HG03135 (cell line): ENCODE data around the gene PSMD14.

Experiments used
- ATAC-seq: cut with Tn5 transposase; IDR thresholded peaks from one replicate; pipeline ENCODE4 v1.9.1; 2021; ENCODE audit warnings: mild to moderate bottlenecking, moderate library complexity; ENCODE audit not compliant: unreplicated experiment

Gene PSMD14

DNA sequence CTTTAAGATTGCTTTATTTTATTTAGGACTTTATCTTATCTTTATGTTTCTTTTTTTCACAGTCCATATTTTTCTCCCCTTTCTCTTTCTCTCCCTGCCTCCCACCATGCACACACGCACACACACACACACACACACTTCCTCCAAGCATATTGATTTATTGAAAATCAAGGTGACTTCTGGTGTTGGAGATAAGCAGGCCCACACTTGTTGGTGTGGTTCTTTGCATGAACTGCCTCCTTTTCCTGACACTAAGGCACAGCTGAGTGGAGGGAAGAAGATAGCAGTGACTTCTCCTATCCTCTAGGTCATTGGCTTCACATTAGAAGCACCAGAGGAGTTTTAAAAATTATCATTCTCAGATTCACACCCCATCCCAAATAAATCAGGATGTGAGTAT is 125.9 kb downstream of the PSMD14 start:
- ATAC-seq: no peak

DNA sequence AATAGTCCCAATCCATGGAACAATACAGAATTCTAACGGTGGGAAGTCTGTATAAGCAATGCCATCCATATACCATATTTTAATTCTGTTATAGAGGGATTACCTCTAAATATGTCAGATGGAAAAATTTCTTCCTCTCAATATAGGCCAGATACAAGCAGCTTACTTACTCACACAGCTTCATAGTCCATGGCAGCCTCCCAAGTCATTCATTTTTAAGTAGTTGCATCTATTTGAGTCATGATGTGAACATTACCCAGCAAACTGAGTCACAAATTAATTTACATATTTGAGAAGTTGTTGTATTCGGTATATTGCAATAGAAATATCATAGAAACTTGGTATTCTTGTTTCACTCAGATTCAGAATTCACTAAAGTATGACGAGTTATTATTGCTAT is 128.2 kb downstream of the PSMD14 start:
- ATAC-seq: no peak

DNA sequence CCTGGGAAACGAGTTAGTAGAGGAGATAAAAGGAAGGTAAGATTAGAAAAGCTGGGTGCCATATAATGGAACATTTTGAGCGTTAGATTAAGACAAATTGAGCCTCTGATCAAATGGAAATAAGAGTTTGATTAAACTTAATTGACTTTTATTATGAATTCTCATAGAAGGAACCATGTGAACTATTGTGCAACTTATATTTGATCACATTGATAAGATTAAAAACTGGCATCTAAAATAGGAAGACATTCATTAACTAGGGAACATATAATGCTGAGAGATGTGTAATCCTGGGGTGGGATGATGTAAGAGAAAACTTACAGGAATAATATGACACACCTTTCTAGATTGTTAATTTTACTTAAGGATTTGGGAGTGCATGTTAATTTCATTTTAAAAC is 130.4 kb downstream of the PSMD14 start:
- no peak for ATAC-seq

DNA sequence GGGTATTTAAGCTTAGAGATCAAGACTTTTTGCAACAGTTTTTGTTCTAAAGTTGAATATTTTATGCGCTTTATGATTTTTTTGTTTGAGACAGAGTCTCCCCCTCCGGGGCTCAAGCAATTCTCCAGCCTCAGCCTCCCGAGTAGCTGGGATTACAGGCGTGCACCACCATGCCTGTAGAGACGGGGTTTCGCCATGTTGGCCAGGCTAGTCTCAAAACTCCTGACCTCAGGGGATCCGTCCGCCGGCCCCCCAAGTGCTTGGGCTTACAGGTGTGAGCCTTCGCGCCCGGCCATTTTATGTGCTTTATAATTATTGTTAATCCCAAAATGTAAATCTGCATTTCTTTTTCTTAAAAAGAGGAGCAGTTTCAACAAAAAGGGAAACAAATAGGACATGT is 136.9 kb downstream of the PSMD14 start:
- no peak for ATAC-seq

DNA sequence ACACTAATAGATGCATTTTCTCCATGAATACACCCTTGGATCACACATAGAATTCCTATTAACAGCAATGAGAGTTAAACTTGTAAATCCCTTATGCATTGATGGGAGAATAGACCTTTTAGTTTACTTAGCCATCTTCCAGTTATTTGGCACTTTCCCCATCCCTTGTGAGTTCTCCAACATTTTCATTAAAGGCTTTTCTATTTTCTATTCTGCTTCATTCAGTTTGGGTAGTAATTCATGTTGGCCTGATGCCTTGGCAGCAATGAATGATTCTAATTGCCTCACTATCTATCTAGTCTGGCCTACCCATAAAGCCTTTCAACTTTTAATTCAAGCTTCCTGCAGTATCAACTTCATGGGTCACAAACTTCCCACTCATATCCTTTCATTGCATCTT is 140.2 kb downstream of the PSMD14 start:
- ATAC-seq: no peak
